Urinary bladder (tissue), 4 donors: Measurements from ENCODE around the gene RAB3C. TPM values are rescaled to one million over a fixed set of nuclear protein-coding genes. Genes with fewer than 3 reads are reported as not detected.
A peak's percentile ranks its signal among the peaks of the same experiment; 100 is the strongest.

Source experiments
- DNase-seq: peaks from one replicate; pipeline ENCODE4 v3.0.0-alpha.2; 2015; ENCODE audit errors: extremely low spot score
- H3K27ac ChIP-seq: one replicate; pipeline ENCODE4 v1.5.1; 2013; ENCODE audit warnings: low read depth, mild to moderate bottlenecking, moderate library complexity
- H3K36me3 ChIP-seq: one replicate; pipeline ENCODE4 v1.6.1; 2013; ENCODE audit warnings: mild to moderate bottlenecking, moderate library complexity; ENCODE audit not compliant: insufficient read depth
- H3K4me1 ChIP-seq: one replicate; pipeline ENCODE4 v1.6.1; 2013; ENCODE audit warnings: mild to moderate bottlenecking, moderate library complexity; ENCODE audit not compliant: insufficient read depth
- H3K4me3 ChIP-seq: one replicate; pipeline ENCODE4 v1.5.1; 2013; ENCODE audit warnings: low read depth, low read length
- WGBS: extraction: QIAGEN DNeasy Blood & Tissue Kit; methylation state at CpG from one replicate; pipeline ENCODE4 v1.1.7; 2013; 5-methylcytosine and 5-hydroxymethylcytosine counted together
- polyA plus RNA-seq: library from polyadenylated mRNA; stranded (reverse); fragments of 200-250 nt; gene quantifications from one replicate; pipeline ENCODE4 v1.2.3, GENCODE V29; 2013
- total RNA-seq: library from RNA; depleted of rRNA; stranded (reverse); fragments of >200 nt; gene quantifications from one replicate; pipeline ENCODE4 v1.2.3, GENCODE V29; 2014
- donor health status: healthy with polysubstance abuse.
- donor health status: healthy.

The RAB3C gene
- total and polyA plus RNA-seq, 2 donors, result 2.0 to 3.9 TPM

GRCh38 chr5:58834242-58835225, 251.7 kb downstream of the RAB3C start:
- no peaks in the 10 kb centered on the region for H3K36me3 ChIP-seq
- no peak overlapping the region for H3K27ac ChIP-seq
- DNase-seq, result no peak
- no peaks in the 10 kb centered on the region for H3K4me1 ChIP-seq
- H3K4me3 ChIP-seq, result no peak overlapping the region

GRCh38 chr5:58836351-58836750, 253.5 kb downstream of the RAB3C start:
- no peak for DNase-seq
- 77% methylated on average over 3 of the region's 3 CpGs for WGBS
- no peaks in the 10 kb centered on the region for H3K36me3 ChIP-seq
- no peak overlapping the region for H3K4me3 ChIP-seq
- no peak overlapping the region for H3K27ac ChIP-seq
- no peaks in the 10 kb centered on the region for H3K4me1 ChIP-seq

GRCh38 chr5:58838729-58839128, 255.9 kb downstream of the RAB3C start:
- DNase-seq, result no peak
- Histone ChIP-seq H3K4me3 (no peak overlapping the region), H3K4me1 (no peaks in the 10 kb centered on the region), H3K36me3 (no peaks in the 10 kb centered on the region), H3K27ac (no peak overlapping the region)

DNA sequence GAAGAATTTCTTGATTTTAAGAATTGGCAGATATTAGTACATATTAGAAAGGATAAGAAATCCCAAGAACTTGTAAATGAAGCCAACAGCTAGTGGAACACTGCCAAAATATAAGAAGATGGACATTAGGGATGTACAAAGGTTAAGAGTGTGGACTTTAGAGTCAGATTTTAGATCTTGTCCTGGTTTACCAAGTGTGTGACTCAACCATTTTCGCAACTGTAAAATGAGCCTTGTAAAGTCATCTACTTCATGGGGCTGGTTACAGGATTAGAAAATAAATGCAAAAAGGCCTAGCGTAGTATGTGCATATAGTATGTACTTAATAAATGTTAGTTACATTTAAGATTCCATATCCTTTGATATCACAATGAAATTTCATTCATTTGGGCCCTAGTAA, 260.0 kb downstream of the RAB3C start:
- no peaks in the 10 kb centered on the region for H3K36me3 ChIP-seq
- H3K4me3 ChIP-seq, result no peak overlapping the region
- no peak for DNase-seq
- H3K27ac ChIP-seq, result no peak overlapping the region
- 87% methylated on average over 2 of the region's 2 CpGs for WGBS
- no peaks in the 10 kb centered on the region for H3K4me1 ChIP-seq

- Histone ChIP-seq H3K27ac (no peak overlapping the region), H3K36me3 (no peaks in the 10 kb centered on the region), H3K4me1 (no peaks in the 10 kb centered on the region), H3K4me3 (no peak overlapping the region)
- no peak for DNase-seq
- 67% methylated on average over 2 of the region's 2 CpGs for WGBS
These were observed 261.5 kb downstream of the RAB3C start for GRCh38 chr5:58844395-58844794.

GRCh38 chr5:58847041-58847440, 264.2 kb downstream of the RAB3C start:
- no peak for DNase-seq
- H3K4me1 ChIP-seq, result no peaks in the 10 kb centered on the region
- H3K36me3 ChIP-seq, result no peaks in the 10 kb centered on the region
- no peak overlapping the region for H3K27ac ChIP-seq
- WGBS, result 93% methylated on average over 5 of the region's 5 CpGs
- H3K4me3 ChIP-seq, result no peak overlapping the region

DNA sequence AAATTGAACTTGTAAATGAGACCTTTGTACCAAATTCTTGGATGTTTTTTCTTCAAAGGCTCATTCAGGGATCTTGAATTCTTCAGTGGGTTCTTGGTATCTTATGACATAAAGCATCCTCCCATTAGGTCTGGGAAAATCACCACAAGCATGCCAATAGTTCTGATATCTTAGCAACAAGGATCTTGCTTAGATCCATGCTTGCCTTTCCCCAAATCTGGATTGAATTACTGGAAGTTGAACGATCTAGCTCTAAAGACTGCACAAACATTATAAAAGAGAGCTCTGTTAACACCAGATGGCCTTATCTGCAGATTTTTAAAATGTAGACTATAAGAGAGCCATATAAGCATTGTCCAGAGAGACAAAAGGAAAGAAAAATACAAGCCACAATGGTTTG, 266.3 kb downstream of the RAB3C start:
- no peak overlapping the region for H3K27ac ChIP-seq
- DNase-seq, result no peak
- WGBS, result 19% methylated on average over 1 of the region's 1 CpG
- no peaks in the 10 kb centered on the region for H3K36me3 ChIP-seq
- no peaks in the 10 kb centered on the region for H3K4me1 ChIP-seq
- no peak overlapping the region for H3K4me3 ChIP-seq

- Histone ChIP-seq H3K4me1 (no peaks in the 10 kb centered on the region), H3K36me3 (no peaks in the 10 kb centered on the region), H3K27ac (no peak overlapping the region), H3K4me3 (no peak overlapping the region)
- 20% methylated on average over 3 of the region's 3 CpGs for WGBS
- DNase-seq, result peak; percentile 36
These were observed 267.2 kb downstream of the RAB3C start for GRCh38 chr5:58849921-58850667.

DNA sequence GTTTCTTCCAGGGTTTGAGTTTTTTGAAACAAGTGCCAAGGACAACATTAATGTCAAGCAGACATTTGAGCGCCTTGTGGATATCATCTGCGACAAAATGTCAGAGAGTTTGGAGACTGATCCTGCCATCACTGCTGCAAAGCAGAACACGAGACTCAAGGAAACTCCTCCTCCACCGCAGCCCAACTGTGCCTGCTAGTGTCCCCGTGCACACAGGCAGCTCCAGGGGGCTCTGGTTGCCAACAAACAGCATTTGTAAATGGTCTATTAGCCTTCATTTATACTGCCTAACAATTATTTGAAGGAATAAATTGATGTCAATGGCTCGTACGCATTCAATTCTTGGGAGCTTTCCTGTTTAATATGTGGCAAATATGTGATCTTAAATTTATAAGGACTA, 268.3 kb downstream of the RAB3C start:
- DNase-seq, result no peak
- no peaks in the 10 kb centered on the region for H3K4me1 ChIP-seq
- no peaks in the 10 kb centered on the region for H3K36me3 ChIP-seq
- no peak overlapping the region for H3K4me3 ChIP-seq
- H3K27ac ChIP-seq, result no peak overlapping the region
- WGBS, result 72% methylated on average over 7 of the region's 7 CpGs

DNA sequence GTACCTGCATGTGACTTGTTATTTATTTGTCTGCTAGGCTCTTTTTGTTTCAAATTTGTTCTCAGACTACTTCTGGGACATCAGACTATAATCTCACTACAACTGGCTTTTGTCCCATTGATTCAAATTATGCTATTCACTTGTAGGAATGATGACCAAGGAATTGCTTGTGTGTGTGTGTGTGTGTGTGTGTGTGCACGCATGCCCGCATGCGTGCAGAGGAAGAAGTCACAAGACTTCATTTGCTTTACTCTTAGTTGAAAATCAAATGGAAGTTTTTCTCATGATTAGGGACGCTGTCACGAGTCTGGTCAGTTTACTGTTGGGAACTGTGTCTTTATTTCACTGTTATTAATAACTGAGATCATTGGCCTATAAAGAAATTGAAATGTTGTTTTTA, 268.7 kb downstream of the RAB3C start:
- H3K4me1 ChIP-seq, result no peaks in the 10 kb centered on the region
- H3K36me3 ChIP-seq, result no peaks in the 10 kb centered on the region
- WGBS, result 93% methylated on average over 5 of the region's 5 CpGs
- no peak overlapping the region for H3K4me3 ChIP-seq
- DNase-seq, result no peak
- no peak overlapping the region for H3K27ac ChIP-seq

DNA sequence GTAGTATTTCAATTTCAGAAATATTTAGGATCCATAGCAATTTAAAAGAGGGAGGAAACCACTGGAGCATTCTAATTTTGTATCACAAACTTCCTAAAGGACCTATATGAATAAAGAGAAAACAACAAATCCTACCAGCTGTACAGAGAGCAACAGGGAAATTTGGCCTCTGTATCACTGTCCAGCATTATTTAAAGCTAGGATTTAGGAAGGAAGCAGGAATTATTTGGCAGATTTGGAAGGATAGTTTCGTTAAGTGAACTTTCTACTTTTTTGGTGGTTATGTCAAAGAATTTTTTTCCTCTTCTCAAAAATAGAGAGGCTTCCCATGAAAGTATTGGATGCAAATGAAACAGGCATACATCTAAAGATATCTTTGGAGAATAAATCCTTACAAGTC, 269.7 kb downstream of the RAB3C start:
- Histone ChIP-seq H3K36me3 (no peaks in the 10 kb centered on the region), H3K27ac (no peak overlapping the region), H3K4me1 (no peaks in the 10 kb centered on the region), H3K4me3 (no peak overlapping the region)
- 54% methylated on average over 1 of the region's 1 CpG for WGBS
- DNase-seq, result no peak

GRCh38 chr5:58854441-58854840, 271.6 kb downstream of the RAB3C start:
- no peaks in the 10 kb centered on the region for H3K4me1 ChIP-seq
- H3K36me3 ChIP-seq, result no peaks in the 10 kb centered on the region
- DNase-seq, result no peak
- no peak overlapping the region for H3K27ac ChIP-seq
- no peak overlapping the region for H3K4me3 ChIP-seq
- WGBS, result 91% methylated on average over 2 of the region's 2 CpGs

- Histone ChIP-seq H3K36me3 (no peaks in the 10 kb centered on the region), H3K27ac (no peak overlapping the region), H3K4me1 (no peaks in the 10 kb centered on the region), H3K4me3 (no peak overlapping the region)
- WGBS, result 72% methylated on average over 8 of the region's 8 CpGs
- no peak for DNase-seq
These were observed 273.2 kb downstream of the RAB3C start for GRCh38 chr5:58855851-58856739.
